Measurements from ENCODE around the gene TMEM184A.

DNA sequence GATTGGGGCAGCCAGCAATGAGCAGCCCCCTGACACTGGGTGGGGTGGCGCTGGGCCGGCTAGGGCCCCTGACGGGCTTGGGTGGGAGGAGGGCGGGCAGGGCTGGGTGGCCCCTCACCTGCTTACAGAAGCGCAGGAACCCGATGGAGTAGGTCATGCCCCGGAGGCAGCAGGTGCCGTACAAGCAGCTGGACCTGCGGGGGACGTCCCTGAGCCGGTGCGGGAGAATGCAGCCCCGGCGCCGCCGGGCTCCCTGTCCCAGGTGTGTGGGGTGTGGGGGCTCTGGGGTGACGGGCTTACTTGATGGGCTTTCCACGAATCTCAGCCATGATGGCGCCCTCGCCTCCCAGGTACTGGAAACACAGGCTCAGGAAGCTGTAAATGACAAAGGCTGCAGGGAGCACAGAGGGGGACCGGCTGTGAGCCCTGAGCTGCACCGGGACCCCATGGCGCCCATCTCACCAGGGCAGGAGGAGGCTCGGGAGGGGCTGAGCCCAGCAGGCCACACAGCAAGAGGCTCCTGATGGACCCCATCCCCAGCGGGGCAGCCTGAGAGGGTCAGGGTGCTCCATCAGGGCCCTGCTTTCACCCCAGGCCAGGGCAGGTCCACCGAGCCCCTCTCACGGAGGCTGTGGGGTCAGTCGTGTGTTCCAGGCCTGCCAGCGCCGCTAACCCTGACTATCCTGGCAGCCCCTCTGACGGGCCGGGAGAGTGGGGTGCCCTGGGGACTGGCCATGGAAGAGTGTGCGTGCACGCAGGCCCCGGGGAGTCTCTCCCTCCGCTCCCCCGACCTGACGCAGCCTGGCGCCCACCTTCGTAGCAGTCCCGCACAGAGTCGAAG, 5.8 kb downstream of the TMEM184A start:
- no peak for TF ChIP-seq ZC3H11A (IDR thresholded peaks at IDR 0.05)
- TF ChIP-seq EP300 (IDR thresholded peaks at IDR 0.05) = no peak

Measured in A549 (cell line).